AG09309 (cell line): ENCODE data around the gene B4GALT5.
A peak's percentile ranks its signal among the peaks of the same experiment; 100 is the strongest.

ENCODE experiments used
- DNase-seq: peaks from one replicate; pipeline ENCODE4 v3.0.0-alpha.2; 2010; ENCODE audit warnings: low read depth
- H3K4me3 ChIP-seq: 2 replicates; pipeline ENCODE4 v1.5.1; 2011; ENCODE audit warnings: mild to moderate bottlenecking, low read depth, low read length, moderate library complexity; ENCODE audit not compliant: control insufficient read depth
- CTCF ChIP-seq: IDR thresholded peaks from 2 replicates; pipeline ENCODE4 v1.5.1; 2011; ENCODE audit warnings: mild to moderate bottlenecking, low read depth, low read length, inconsistent platforms; ENCODE audit not compliant: insufficient read depth, control insufficient read depth; ENCODE audit errors: missing control alignments

The B4GALT5 gene

GRCh38 chr20:49690899-49691620, 22.6 kb downstream of the B4GALT5 start:
- TF ChIP-seq CTCF, result no peak
- no peak for DNase-seq
- no peak overlapping the region for H3K4me3 ChIP-seq

- H3K4me3 ChIP-seq, result no peak overlapping the region
- no peak for TF ChIP-seq CTCF
- no peak for DNase-seq
Observed at GRCh38 chr20:49687595-49688567, 25.8 kb downstream of the B4GALT5 start.

DNA sequence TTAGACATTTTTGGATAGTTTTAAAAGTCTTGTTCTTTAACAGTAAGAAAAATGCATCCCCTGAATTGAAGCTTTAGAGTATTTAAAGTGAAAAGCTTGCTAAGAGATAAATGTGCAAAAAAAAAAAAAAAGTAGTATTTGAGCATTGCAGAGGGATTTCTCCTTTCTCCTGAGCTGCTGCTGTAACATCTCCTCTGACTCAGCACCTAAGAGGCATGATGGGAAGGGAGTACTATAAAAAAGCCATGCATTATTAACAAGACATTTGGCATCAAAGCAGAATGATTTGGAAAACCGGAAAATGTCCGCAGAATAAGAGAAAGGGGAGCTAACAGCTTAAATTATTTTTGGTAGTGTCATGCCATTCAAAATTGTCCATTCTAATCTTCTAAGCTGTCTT, 27.9 kb downstream of the B4GALT5 start:
- DNase-seq, result peak; percentile 46
- TF ChIP-seq CTCF, result no peak
- no peak overlapping the region for H3K4me3 ChIP-seq

- no peak overlapping the region for H3K4me3 ChIP-seq
- DNase-seq, result no peak
Observed at GRCh38 chr20:49685161-49685601, 28.5 kb downstream of the B4GALT5 start.

DNA sequence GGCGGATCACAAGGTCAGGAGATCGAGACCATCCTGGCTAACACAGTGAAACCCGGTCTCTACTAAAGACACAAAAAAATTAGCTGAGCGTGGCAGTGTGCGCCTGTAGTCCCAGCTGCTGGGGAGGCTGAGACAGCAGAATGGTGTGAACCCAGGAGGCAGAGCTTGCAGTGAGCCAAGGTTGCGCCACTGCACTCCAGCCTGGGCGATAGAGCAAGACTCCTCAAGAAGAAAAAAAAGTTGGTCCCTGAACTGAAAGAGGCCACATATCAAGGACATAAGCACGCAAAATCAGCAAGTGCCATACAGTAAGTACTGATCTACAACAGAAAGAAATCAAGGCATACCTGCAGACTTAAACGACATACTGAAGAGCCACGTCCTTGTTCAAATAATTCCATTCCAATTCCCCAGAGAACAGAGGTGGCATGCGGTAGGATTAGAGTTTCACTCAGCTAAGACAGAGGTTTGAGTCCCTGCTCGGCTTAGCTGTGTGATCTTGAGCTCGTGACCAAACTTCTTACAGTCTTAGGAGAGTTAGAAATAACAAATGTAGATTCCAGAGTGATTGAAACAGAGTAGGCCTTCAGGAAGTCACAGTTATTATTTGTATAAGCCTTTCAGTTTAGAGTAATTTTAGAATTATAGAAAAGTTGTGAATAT, 29.2 kb downstream of the B4GALT5 start:
- no peak for DNase-seq
- TF ChIP-seq CTCF, result no peak
- no peak overlapping the region for H3K4me3 ChIP-seq

More at GRCh38 chr20:49685161-49685601, 28.5 kb downstream of the B4GALT5 start:
- no peak for TF ChIP-seq CTCF

GRCh38 chr20:49682798-49683197, 30.9 kb downstream of the B4GALT5 start:
- H3K4me3 ChIP-seq, result no peak overlapping the region
- no peak for TF ChIP-seq CTCF
- no peak for DNase-seq
